ENCODE data around the gene ID3. TPM values are rescaled to one million over a fixed set of nuclear protein-coding genes. Genes with fewer than 3 reads are reported as not detected.
A peak's percentile ranks its signal among the peaks of the same experiment; 100 is the strongest.

ID3 gene
- total RNA-seq, 1 donor from 2014 or later, result 80.4 TPM

DNA sequence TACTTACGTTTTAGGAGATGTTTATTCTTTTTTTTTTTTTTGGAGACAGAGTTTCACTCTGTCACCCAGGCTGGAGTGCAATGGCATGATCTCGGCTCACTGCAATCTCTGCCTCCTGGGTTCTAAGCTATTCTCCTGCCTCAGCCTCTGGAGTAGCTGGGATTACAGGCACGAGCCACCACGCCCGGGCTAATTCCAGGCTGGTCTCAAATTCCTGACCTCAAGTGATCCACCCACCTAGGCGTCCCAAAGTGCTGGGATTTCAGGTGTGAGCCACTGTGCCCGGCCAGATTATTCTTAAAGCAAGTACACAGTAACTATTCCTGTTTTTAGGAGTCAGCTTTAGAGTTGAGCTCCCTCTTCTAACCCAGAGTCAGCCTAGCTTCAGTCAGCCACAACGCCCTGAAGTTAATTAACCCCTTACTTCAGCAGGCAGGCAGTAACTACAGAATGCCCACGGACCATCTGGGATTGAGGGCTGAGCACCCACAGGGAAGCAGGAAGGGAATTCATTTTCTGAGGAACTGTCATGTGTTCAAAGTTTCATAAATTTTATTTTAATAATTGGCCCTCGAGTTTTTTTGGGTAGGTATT lies 5.3 kb upstream of the ID3 start:
- DNase-seq, result no peak

DNA sequence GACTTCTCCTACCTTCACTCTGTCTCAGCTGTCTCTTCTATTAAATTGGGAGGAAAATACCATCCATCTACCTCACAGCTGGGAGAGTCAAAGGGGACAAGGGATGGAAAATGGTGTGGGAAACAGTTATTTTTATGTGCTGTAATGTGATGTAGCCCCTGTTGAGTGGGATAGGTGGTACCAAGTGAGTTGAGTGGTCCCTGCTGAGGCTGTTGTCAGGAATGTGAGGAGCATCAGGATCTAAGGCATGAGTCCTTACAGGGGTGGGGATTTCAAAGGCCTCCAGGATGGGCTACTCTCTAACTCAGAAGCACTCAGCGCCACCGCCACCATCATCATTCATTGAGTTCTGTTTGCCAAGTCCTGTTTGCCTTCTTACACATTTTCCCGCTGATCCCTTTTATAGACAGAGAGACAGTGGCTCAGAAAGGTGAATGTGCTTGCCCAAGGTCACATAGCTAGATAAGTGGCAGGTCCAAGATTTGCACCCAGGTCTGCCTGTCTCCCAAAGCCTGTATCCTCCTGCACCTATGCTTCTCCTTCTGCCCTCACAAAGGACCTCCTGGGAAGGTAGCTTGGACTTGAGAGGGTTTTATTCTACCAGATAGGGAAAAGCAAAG lies 4.6 kb upstream of the ID3 start:
- DNase-seq, result no peak

DNA sequence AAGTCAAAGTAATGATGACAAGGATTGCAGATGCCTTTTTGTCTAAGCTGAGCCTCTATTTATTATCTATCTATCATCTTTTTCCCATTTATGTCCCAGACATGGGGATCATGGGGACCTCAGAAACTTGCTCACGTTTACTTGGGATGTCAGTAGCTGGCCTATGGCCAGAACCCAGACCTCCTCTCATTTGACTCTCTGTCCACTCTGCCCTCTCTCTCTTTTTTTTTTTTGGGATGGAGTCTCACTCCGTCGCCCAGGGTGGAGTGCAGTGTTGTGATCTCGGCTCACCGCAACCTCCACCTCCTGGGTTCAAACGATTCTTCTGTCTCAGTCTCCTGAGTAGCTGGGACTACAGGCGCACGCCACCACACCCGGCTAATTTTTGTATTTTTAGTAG lies 3.7 kb upstream of the ID3 start:
- no peak for DNase-seq

DNA sequence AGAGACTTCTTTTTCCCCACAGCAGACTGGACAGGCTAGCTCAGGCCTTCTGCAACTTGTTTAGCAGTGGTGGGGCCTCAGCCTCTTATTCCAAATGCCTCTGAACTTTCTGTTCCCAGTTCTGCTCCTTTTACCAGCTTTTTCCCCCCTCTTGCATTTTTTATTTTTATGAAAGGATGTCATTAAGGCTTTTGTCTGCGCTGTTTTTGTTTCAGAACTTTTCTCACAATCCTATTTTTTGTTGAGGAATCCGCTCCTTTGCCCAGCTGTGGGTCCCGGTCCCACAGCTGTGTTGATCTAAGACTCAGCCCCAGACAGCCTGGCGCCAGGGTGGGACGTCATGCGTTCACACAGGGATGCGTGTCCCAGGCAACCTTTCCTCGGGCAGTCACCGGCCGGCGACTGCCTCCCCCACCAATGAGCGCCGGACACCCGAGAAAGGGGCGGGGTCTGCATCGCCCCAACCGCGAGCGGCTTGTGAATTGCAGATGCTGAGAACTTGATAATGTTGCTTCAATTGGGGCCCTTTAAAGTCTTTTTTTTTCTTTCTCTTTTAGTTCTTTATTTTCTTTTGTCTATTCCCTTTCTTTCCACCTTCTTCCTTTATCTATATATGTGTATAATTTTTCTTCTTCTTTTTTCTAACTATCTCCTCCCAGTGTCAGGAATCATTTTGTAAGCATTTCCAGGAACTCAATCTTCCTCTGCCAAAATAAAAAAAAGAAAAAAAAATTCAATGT lies 3.0 kb upstream of the ID3 start:
- DNase-seq, result peak; percentile 96

DNA sequence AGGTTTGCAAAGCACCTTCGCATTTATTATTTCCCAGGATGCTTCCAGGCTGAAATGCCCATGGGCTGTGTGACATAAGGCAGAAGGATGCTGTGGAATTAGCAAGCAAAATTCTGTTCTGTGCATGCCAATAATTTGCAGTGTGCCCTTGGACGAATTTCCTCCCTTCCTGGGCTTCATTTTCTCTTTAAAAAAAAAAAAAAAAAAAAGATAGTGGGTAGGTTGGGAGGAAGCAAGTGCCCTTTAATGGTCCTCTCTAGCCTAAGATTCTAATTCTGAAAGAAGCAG lies 2.5 kb upstream of the ID3 start:
- DNase-seq, result no peak

DNA sequence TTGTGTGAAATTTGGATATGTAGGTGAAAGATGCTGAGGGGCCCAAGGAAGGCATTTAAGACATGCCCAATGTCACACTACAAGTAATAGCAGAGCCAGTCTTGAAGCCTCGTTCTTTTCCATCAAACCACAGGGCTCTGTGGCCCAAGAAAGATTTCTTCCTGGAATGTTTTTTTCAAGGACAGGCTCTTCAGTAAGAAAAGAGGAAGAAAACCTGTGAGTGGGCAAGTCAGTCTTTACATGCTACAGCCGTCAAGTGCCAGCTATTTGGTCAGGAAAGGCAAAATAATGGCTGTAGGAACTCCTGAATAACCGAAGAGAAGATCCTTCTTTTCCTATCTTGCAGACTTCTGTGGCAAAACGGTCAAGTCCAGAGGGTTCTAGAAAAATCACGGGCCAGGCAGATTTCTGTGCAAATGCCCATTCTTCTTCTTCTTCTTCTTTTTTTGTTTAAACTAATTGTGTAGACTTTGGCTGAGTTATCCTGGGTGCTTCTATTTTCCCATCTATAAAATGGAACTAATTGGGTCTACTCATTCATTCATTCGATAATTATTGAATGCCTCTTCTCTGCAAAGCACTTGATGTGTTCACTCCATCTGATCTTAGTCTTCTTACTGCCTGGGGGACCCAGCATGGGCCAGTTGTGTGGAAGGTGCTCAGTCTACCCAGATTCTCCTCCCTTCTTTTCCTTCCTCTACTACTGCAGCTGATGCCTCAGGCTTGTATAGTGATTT lies 1.9 kb upstream of the ID3 start:
- no peak for DNase-seq

DNA sequence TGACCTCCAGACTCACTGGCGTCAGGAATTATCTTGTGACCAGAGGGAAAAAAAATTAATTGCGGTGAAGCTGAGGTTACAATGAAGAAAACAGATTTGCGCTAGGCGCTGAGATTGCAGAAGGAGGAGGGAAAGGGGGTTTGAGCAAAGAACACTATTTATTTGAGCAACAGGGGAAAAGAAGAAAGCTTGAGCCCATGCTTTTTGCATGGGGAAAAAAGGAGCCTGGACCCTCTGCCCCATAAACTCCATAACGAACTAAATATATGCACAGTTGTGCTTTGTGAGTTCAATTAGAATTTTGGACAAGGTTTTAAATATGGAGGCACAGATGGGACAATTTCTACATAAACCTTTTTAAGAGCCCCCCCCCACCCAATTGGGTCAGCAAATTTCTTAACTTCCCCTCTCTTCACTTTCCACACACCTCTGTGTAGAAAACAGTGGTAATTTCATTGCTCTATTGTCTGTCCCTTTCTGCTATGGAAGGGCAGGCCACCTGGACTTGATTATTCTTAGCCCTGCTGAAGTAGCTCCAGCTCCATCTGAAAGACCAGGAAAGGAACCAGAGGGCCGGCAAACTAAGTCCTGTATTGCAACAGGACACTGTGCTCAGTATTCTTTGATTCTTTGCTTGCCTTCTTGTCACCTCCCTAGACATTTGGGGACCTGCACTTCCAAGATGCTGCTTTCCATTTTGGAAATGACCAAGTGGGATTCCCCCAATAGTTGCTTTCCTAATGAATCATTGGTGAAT lies 862 bp upstream of the ID3 start:
- no peak for DNase-seq

DNA sequence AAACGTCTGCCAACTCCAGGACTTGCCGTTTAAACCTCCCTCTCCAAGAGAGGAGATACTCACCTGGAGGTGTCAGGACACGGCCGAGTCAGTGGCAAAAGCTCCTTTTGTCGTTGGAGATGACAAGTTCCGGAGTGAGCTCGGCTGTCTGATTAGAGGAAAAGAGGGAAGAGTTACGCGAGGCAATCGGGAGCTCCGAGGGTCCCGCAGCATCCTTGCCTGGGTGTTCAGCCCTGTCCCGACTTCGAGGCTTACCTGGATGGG lies 497 bp downstream of the ID3 start:
- no peak for DNase-seq

DNA sequence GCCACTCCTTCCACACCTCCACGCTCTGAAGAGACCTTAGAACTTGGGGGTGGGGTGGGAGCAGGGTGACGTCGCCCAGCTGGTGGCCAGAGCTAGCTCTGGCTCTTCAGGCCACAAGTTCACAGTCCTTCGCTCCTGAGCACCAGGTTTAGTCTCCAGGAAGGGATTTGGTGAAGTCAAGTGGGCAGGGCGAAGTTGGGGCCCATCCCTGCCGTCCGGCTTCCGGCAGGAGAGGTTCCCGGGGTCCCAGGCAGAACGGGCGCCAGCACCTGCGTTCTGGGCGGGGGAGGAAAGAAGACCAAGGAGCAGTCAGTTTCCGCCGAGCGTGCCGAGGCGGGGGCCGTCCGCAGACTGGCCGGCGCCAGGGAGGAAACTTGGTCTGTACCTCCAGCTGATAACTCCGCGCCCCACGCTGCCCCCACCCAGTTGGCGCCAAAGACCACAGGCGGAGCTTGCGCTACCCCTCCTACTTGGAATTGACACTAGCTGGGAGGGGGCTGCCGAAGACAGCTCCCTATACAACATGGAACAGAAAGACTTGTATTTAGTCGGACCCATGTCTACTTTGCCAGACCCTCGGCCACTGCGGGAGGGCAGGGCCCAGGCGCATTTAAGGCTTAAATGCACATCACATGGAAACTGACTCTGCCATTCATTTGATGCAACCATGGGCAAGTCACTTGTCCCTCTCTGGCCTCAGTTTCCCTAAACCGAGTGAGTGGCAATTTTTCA lies 995 bp downstream of the ID3 start:
- DNase-seq, result peak; percentile 38

DNA sequence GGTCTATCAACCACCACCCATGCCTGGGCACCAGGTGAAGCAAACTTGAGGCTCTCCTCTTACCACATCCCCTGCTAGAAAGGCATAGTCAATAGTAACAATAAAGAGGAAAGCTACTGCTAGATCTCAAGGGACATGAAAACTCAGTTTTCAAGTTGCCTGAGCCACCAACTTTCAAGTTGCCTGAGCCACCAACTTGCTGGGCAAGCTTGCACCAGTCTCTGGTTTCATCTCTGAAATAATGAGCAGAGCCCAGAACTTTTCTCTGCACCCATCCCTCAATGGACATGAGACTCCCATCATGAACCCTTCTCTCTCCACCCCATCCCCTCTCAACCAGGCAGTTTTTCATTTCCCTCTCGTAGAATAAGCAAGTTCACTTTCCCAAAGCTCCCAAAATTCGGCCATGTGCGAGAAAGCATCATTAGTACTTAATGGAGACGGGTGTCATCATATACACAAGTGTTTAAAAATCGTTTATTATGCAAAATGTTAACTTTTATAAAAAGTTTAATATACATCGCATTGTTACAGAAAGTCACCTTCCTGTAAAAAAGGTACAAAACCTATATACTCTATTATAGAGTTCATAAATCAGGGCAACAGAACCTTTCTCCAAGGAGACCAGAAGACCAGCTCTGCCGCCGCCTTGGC lies 1.7 kb downstream of the ID3 start:
- no peak for DNase-seq

DNA sequence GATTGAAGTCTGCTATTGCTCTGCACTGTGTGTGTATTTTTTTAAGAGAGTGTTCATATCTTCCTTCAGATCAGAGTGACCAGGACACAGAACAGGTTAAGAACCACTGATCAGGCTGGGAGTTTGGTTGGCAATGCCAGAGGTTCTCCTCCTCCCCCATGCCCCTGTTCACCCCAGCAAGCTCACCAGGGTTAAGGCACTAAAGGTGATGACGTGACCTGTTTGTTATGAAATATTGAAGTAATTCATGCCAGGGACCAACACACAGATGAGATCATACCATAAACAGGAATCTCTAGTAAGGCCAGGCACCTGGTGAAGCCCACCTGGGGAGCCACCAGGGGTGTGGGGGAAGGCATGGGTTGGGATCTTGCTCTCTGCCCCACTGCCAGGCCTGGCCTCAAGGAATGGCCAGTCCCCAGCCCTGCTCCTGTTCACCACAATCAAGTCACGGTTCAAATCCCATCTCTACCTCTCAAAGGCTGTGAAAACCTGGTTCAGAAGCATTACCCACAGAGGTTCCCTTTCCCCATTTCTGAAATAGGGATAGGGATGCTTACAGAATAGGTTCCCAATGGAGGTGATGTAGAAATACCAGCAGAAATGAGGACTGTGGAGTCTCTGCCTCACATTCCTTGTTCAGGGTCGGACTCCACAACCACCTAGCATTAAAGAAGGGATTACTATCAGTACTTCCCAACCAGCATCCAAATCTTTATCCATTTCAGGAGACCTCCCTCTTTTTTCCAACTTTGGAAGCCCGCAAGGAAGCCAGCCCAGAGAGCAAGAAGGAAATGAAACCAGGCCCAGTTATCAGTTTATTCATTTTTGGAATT lies 2.4 kb downstream of the ID3 start:
- no peak for DNase-seq

DNA sequence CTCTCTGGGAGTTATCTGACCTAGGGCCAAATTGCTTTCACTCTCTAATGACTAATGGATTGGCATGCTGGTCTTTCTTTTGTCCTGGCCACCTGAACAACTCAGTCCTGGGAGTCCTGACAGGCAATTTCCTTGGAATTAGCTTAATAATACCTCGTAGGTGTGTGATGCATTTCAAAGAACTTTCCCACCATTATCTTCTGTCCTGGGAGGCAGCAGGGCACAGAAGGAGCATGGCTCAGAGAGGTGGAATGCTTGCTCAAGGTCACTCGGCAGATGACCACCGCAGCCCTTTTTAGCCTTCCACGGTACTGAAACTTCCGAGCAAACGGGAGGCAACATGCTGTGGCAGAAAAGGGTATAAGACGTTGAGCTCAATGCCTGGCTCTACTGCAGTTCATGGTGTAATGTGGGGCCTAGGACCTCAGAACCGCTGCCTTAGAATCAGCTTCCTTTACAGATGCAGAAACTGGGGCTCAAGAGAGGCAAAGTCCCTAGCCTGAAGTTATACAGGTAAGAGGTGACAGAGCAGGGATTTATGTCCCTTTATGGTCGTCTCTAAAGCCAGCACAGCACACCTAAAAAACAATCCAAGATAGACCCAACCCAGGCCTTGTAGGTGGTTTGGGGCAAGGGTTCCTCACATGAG lies 3.2 kb downstream of the ID3 start:
- DNase-seq, result peak; percentile 55

DNA sequence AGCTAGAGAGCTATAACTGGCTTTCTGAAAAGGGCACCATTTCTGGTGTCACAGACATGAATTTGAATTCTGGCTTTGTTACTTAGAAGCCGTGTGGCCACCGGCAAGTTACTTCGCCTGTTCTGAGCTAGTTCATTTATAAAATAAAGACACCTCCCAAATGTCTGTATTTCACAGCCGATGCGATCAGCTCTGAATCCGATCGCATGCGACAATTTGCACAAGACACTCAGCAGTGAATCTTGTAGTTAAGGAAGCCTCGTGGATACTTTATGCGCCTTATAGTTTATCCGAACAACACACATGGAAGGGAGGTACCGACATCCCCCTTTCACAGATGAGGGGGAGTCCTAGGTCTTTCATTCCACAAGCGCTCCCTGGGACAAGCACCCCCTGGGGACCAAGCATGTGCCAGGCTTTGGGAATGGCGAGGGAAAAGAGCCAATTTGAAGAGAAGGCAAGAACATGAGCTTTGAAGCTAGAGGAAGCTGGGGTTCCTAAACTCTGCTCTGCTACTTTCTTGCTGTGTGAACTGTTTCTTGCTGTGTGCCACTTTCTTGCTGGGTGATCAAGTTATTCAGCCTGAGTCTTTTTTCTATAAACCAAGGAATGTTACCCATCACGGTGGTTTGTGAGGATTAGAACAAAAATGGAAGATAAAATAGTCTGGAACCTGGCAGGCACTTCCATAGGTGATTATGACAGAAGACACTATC lies 3.9 kb downstream of the ID3 start:
- peak; percentile 59 for DNase-seq

DNA sequence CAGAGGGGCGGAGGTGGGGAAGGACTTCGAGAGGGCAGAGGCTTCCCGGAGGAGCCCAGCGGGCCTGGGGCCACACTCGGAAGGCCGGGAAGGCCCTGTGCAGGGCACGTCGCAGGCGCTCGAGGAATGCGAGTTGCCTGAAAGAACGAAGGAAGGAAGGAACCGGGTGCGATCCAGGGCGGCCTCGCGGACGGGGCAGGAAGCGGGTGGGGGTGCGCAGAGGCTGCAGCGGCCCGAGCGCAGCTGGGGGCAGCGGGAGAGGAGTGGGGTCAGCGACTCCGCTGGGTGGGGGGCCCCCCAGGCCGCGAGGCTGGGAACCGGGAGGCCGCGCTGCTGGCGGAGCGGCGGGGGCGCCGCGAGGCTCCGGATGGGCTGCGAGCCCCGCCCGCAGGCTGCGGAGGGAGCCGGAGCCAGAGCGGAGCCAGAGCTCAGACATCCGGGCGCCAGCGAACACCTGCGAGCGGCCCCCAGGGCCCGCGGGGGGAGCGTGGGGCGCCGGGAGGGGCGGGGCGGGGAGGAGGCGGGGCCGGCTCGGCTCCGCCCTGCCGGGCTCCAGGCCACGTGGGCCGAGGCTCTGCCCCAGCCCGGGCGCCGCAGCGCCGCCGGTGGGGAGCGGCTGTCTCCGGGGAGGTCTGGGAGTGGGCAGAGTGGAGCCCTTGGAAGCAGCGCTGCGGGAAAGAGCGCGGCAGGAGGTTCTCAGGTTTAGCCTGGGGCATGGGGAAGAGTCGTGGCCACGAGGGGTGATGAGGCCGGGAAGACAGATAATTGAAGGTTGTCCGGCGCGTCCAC lies 4.6 kb downstream of the ID3 start:
- DNase-seq, result peak; percentile 74

DNA sequence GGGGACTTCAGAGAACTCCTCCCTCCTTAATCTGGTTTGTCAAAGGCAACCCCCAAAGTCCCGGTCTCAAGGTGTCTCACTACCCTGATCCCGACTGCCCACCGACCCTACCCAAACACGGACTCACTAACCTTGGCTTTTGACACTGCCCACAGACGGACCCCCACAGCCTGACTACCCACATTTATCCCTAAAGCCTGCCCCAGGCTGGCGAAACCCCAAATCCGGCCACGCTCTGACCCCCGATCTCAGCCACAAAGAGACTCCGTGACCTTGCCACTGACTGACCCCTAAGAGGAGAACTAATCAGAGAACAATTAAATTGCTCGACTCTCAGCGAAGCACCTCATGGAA lies 5.2 kb downstream of the ID3 start:
- DNase-seq, result no peak

DNA sequence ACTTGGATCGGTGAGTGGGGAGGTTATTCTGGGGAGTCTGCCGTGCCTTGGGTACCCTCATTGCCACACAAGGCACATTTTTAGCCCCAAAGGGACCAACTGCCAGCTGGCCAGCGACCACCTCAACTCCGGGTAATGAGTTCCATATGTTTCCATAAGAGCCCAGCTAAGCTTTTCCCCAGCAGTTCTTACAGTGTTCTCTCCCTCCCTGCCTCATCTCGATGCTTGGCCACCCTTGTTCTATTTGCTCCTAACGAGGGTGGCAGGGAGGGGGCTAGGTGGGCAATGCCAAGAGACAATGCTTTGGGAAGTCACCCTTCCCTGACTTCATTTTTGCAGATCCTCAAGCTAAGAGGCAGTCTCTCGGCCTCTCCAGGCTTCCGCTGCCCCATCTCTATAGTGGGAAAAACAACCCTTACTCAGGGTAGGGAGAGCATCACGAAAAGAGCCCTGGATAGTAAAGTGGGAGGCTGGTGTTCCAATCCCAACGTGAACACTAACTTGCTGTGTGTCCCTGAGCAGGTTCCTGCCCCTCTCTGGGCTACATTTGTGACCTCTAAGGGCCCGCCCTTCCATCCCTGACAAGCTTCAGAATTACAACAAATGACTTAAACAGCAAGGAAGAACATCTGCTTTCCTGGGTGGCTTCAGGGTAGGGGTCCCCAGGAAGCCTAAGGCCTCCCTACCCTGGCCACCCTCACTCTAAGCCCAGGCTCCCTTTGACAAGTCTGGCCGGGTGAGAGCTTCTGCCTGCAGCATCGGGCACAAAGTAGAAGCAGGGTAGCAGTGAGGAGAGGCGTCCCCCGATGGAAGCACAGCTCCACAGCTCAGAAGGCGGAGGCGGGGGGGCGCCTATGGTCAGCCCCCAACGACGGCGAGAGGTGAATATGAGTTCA lies 5.8 kb downstream of the ID3 start:
- no peak for DNase-seq

DNA sequence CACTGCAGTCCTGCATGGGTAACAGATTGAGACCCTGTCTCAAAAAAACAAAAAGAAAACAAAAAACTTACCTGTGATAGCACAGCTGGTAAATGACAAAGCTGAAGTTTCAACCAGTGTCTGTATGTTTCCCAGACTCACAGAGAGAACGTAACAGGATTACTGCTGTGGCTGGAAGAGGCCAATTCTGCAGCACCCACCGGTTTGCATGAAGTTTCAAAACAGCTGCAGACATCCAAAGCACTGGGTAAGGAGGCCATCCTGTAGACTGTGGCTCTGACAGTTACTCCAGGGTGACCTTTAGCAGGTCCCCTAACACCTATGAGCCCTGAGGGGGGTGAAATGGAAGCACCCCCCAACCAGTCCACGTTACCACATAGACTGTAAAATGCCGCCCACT lies 7.5 kb downstream of the ID3 start:
- DNase-seq, result no peak

DNA sequence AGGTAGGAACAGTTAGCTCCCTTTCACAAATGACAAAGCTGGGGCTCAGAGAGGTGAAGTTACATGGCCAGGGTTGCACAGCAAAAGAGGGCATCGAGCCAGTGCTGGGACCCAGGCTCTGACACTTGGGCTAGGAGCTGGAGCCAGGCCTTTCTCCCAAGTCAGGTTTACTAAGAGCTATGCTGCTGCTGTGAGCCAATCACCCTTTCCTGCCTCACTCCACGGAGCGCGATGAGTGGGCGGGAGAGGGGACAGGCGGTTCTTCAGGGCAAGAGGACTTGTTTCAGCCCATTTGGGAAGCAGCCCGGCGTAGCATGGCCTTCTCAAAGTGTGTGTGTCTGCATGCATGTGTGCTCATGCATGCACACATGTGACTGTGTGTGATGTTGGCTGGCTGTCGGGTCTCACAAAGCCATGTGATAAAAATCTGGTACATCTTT lies 10.6 kb downstream of the ID3 start:
- peak; percentile 40 for DNase-seq

Data from skin of body (tissue), 2 donors.